ENCODE data around the gene ITM2C.

Gene ITM2C

GRCh38 chr2:230890646-230891045 is 25.9 kb downstream of the ITM2C start:
- no peaks in the 10 kb centered on the region for H3K9me3 ChIP-seq (ENCODE audit: control insufficient read depth in 1 of 2, low read length in 2 of 2)
- no peak overlapping the region for H3K27ac ChIP-seq (ENCODE audit: low read depth, low read length)

GRCh38 chr2:230891064-230891463 is 26.3 kb downstream of the ITM2C start:
- Histone ChIP-seq H3K9ac (ENCODE audit: low read depth in 1 of 2, low read length in 2 of 2) (no peak overlapping the region), H3K9me3 (ENCODE audit: control insufficient read depth in 1 of 2, low read length in 2 of 2) (no peaks in the 10 kb centered on the region), H3K36me3 (ENCODE audit: control insufficient read depth in 1 of 2, insufficient read depth in 2 of 2, low read length in 2 of 2) (no peaks in the 10 kb centered on the region), H3K4me1 (ENCODE audit: control insufficient read depth in 1 of 2, insufficient read depth in 2 of 2, low read length in 2 of 2) (peaks cover 18 to 33% of the 10 kb centered on the region in 2 donors), H3K27ac (ENCODE audit: low read depth, low read length) (no peak overlapping the region), H3K4me3 (ENCODE audit: low read depth in 1 of 2, low read length in 2 of 2) (no peak overlapping the region), H3K27me3 (ENCODE audit: control insufficient read depth in 1 of 2, insufficient read depth in 2 of 2, low read length in 2 of 2) (no peaks in the 10 kb centered on the region)

More at GRCh38 chr2:230890646-230891045, 25.9 kb downstream of the ITM2C start:
- no peak overlapping the region for H3K4me3 ChIP-seq (ENCODE audit: low read depth in 1 of 2, low read length in 2 of 2)
- no peak overlapping the region for H3K9ac ChIP-seq (ENCODE audit: low read depth in 1 of 2, low read length in 2 of 2)
- H3K36me3 ChIP-seq (ENCODE audit: control insufficient read depth in 1 of 2, insufficient read depth in 2 of 2, low read length in 2 of 2): no peaks in the 10 kb centered on the region
- H3K27me3 ChIP-seq (ENCODE audit: control insufficient read depth in 1 of 2, insufficient read depth in 2 of 2, low read length in 2 of 2): no peaks in the 10 kb centered on the region
- peaks cover 13 to 30% of the 10 kb centered on the region in 2 donors for H3K4me1 ChIP-seq (ENCODE audit: control insufficient read depth in 1 of 2, insufficient read depth in 2 of 2, low read length in 2 of 2)

GRCh38 chr2:230891509-230891908 is 26.8 kb downstream of the ITM2C start:
- Histone ChIP-seq H3K4me3 (ENCODE audit: low read depth in 1 of 2, low read length in 2 of 2) (no peak overlapping the region), H3K4me1 (ENCODE audit: control insufficient read depth in 1 of 2, insufficient read depth in 2 of 2, low read length in 2 of 2) (peaks cover 22 to 38% of the 10 kb centered on the region in 2 donors), H3K9ac (ENCODE audit: low read depth in 1 of 2, low read length in 2 of 2) (no peak overlapping the region), H3K27me3 (ENCODE audit: control insufficient read depth in 1 of 2, insufficient read depth in 2 of 2, low read length in 2 of 2) (no peaks in the 10 kb centered on the region), H3K36me3 (ENCODE audit: control insufficient read depth in 1 of 2, insufficient read depth in 2 of 2, low read length in 2 of 2) (no peaks in the 10 kb centered on the region), H3K9me3 (ENCODE audit: control insufficient read depth in 1 of 2, low read length in 2 of 2) (no peaks in the 10 kb centered on the region), H3K27ac (ENCODE audit: low read depth, low read length) (no peak overlapping the region)

GRCh38 chr2:230893338-230893737 is 28.6 kb downstream of the ITM2C start:
- no peak overlapping the region for H3K27ac ChIP-seq (ENCODE audit: low read depth, low read length)
- no peaks in the 10 kb centered on the region for H3K9me3 ChIP-seq (ENCODE audit: control insufficient read depth in 1 of 2, low read length in 2 of 2)
- H3K36me3 ChIP-seq (ENCODE audit: control insufficient read depth in 1 of 2, insufficient read depth in 2 of 2, low read length in 2 of 2): no peaks in the 10 kb centered on the region
- H3K9ac ChIP-seq (ENCODE audit: low read depth in 1 of 2, low read length in 2 of 2): no peak overlapping the region
- no peaks in the 10 kb centered on the region for H3K27me3 ChIP-seq (ENCODE audit: control insufficient read depth in 1 of 2, insufficient read depth in 2 of 2, low read length in 2 of 2)
- H3K4me1 ChIP-seq (ENCODE audit: control insufficient read depth in 1 of 2, insufficient read depth in 2 of 2, low read length in 2 of 2): peaks cover 24 to 39% of the 10 kb centered on the region in 2 donors
- H3K4me3 ChIP-seq (ENCODE audit: low read depth in 1 of 2, low read length in 2 of 2): no peak overlapping the region

GRCh38 chr2:230893841-230894781 is 29.4 kb downstream of the ITM2C start:
- no peaks in the 10 kb centered on the region for H3K9me3 ChIP-seq (ENCODE audit: control insufficient read depth in 1 of 2, low read length in 2 of 2)
- no peaks in the 10 kb centered on the region for H3K36me3 ChIP-seq (ENCODE audit: control insufficient read depth in 1 of 2, insufficient read depth in 2 of 2, low read length in 2 of 2)
- no peak overlapping the region for H3K4me3 ChIP-seq (ENCODE audit: low read depth in 1 of 2, low read length in 2 of 2)
- H3K27me3 ChIP-seq (ENCODE audit: control insufficient read depth in 1 of 2, insufficient read depth in 2 of 2, low read length in 2 of 2): no peaks in the 10 kb centered on the region
- no peak overlapping the region for H3K9ac ChIP-seq (ENCODE audit: low read depth in 1 of 2, low read length in 2 of 2)
- H3K4me1 ChIP-seq (ENCODE audit: control insufficient read depth in 1 of 2, insufficient read depth in 2 of 2, low read length in 2 of 2): peaks cover 24 to 39% of the 10 kb centered on the region in 2 donors
- H3K27ac ChIP-seq (ENCODE audit: low read depth, low read length): no peak overlapping the region

GRCh38 chr2:230895536-230896345 is 31.0 kb downstream of the ITM2C start:
- Histone ChIP-seq H3K9me3 (ENCODE audit: control insufficient read depth in 1 of 2, low read length in 2 of 2) (no peaks in the 10 kb centered on the region), H3K4me1 (ENCODE audit: control insufficient read depth in 1 of 2, insufficient read depth in 2 of 2, low read length in 2 of 2) (peaks cover 24 to 31% of the 10 kb centered on the region in 2 donors), H3K27ac (ENCODE audit: low read depth, low read length) (no peak overlapping the region), H3K27me3 (ENCODE audit: control insufficient read depth in 1 of 2, insufficient read depth in 2 of 2, low read length in 2 of 2) (no peaks in the 10 kb centered on the region), H3K4me3 (ENCODE audit: low read depth in 1 of 2, low read length in 2 of 2) (no peak overlapping the region), H3K36me3 (ENCODE audit: control insufficient read depth in 1 of 2, insufficient read depth in 2 of 2, low read length in 2 of 2) (no peaks in the 10 kb centered on the region), H3K9ac (ENCODE audit: low read depth in 1 of 2, low read length in 2 of 2) (no peak overlapping the region)

GRCh38 chr2:230896346-230897115 is 31.8 kb downstream of the ITM2C start:
- Histone ChIP-seq H3K36me3 (ENCODE audit: control insufficient read depth in 1 of 2, insufficient read depth in 2 of 2, low read length in 2 of 2) (no peaks in the 10 kb centered on the region), H3K9me3 (ENCODE audit: control insufficient read depth in 1 of 2, low read length in 2 of 2) (no peaks in the 10 kb centered on the region), H3K27ac (ENCODE audit: low read depth, low read length) (no peak overlapping the region), H3K4me1 (ENCODE audit: control insufficient read depth in 1 of 2, insufficient read depth in 2 of 2, low read length in 2 of 2) (peaks cover 24 to 31% of the 10 kb centered on the region in 2 donors), H3K9ac (ENCODE audit: low read depth in 1 of 2, low read length in 2 of 2) (no peak overlapping the region), H3K4me3 (ENCODE audit: low read depth in 1 of 2, low read length in 2 of 2) (no peak overlapping the region), H3K27me3 (ENCODE audit: control insufficient read depth in 1 of 2, insufficient read depth in 2 of 2, low read length in 2 of 2) (no peaks in the 10 kb centered on the region)

GRCh38 chr2:230898016-230898712 is 33.4 kb downstream of the ITM2C start:
- H3K9ac ChIP-seq (ENCODE audit: low read depth in 1 of 2, low read length in 2 of 2): no peak overlapping the region

GRCh38 chr2:230898713-230899091 is 34.0 kb downstream of the ITM2C start:
- no peaks in the 10 kb centered on the region for H3K27me3 ChIP-seq (ENCODE audit: control insufficient read depth in 1 of 2, insufficient read depth in 2 of 2, low read length in 2 of 2)
- H3K36me3 ChIP-seq (ENCODE audit: control insufficient read depth in 1 of 2, insufficient read depth in 2 of 2, low read length in 2 of 2): no peaks in the 10 kb centered on the region
- H3K4me3 ChIP-seq (ENCODE audit: low read depth in 1 of 2, low read length in 2 of 2): no peak overlapping the region
- no peaks in the 10 kb centered on the region for H3K9me3 ChIP-seq (ENCODE audit: control insufficient read depth in 1 of 2, low read length in 2 of 2)
- H3K27ac ChIP-seq (ENCODE audit: low read depth, low read length): no peak overlapping the region
- peaks cover 24% of the 10 kb centered on the region in 2 donors for H3K4me1 ChIP-seq (ENCODE audit: control insufficient read depth in 1 of 2, insufficient read depth in 2 of 2, low read length in 2 of 2)
- H3K9ac ChIP-seq (ENCODE audit: low read depth in 1 of 2, low read length in 2 of 2): no peak overlapping the region

More at GRCh38 chr2:230898016-230898712, 33.4 kb downstream of the ITM2C start:
- H3K36me3 ChIP-seq (ENCODE audit: control insufficient read depth in 1 of 2, insufficient read depth in 2 of 2, low read length in 2 of 2): no peaks in the 10 kb centered on the region
- no peak overlapping the region for H3K4me3 ChIP-seq (ENCODE audit: low read depth in 1 of 2, low read length in 2 of 2)
- H3K9me3 ChIP-seq (ENCODE audit: control insufficient read depth in 1 of 2, low read length in 2 of 2): no peaks in the 10 kb centered on the region
- peaks cover 24 to 26% of the 10 kb centered on the region in 2 donors for H3K4me1 ChIP-seq (ENCODE audit: control insufficient read depth in 1 of 2, insufficient read depth in 2 of 2, low read length in 2 of 2)
- no peak overlapping the region for H3K27ac ChIP-seq (ENCODE audit: low read depth, low read length)
- no peaks in the 10 kb centered on the region for H3K27me3 ChIP-seq (ENCODE audit: control insufficient read depth in 1 of 2, insufficient read depth in 2 of 2, low read length in 2 of 2)
